Caki2 (cell line): ENCODE measurements around the gene TEPSIN. TPM values are rescaled to one million over a fixed set of nuclear protein-coding genes. Genes with fewer than 3 reads are reported as not detected.

Experiments
- DNase-seq: peaks from one replicate; pipeline ENCODE4 v3.0.0-alpha.2; 2015; ENCODE audit warnings: low read depth
- in situ Hi-C: cut with HindIII; loops from 2 replicates; pipeline ENCODE4 v1.10.0; 2016; ENCODE audit warnings: low sequenced_read_pairs, low pct_unique_long_range_greater_than_20kb, mixed read lengths
- total RNA-seq: library from RNA; depleted of rRNA; stranded (reverse); fragments of >200 nt; shearing (Covaris generic); gene quantifications from 2 replicates; pipeline ENCODE4 v1.2.3, GENCODE V29; 2014; ENCODE audit warnings: low replicate concordance; rRNA removed

Gene TEPSIN
- 6.8 and 7.2 TPM in 2 replicates for total RNA-seq

DNA sequence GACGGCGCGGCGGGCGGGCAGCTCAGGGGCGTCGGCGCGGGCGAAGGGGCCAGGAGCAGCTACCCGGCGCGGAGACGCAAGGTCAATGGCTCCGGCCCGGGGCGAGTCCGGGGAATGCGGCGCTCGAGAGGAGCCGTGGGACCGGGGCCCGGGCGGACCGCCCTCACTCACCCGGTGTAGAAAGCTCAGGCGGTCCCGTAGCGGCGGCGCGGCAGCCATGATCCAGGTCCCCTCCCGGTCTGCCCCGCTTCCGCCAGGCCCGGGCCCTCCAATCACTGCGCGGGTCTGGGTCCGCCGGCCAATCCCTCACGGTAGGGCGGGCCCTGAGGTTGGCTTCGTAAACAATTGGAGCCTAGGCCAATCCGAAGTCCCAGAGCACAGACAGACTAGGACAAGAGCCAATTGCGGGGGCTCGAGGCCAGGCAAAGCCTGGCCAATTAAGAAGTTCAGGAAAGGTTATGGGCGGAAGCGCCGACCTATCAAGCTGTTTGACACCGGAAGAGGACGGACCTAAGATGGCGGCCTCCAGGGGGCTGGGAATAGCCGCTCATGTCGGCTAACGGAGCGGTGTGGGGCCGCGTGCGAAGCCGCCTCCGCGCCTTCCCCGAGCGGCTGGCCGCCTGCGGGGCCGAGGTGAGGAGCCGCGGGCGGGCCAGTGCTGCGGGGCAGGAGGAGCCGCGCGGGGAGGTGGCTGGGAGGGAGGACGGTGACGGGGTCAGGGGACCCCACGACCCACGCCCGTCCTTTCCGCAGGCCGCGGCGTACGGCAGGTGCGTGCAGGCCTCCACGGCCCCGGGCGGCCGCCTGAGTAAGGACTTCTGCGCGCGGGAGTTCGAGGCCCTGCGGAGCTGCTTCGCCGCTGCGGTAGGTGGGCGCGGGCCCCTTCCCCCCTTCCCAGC lies at the start of gene TEPSIN, which contains the start of gene NDUFAF8:
TSS of gene TEPSIN (minus strand) at position 241 of the 899 bp plus-strand sequence. CDS start at position 219, 22 bp downstream.
TSS of gene NDUFAF8 (plus strand) at position 504 of the 899 bp plus-strand sequence. CDS start at position 550, 46 bp downstream.
- in situ Hi-C loops, result no loop called here
- peak; percentile 98 for DNase-seq

GRCh38 chr17:81287741-81288430 lies 49.0 kb upstream of the TEPSIN start:
- in situ Hi-C loops, result no loop called here
- DNase-seq, result no peak

DNA sequence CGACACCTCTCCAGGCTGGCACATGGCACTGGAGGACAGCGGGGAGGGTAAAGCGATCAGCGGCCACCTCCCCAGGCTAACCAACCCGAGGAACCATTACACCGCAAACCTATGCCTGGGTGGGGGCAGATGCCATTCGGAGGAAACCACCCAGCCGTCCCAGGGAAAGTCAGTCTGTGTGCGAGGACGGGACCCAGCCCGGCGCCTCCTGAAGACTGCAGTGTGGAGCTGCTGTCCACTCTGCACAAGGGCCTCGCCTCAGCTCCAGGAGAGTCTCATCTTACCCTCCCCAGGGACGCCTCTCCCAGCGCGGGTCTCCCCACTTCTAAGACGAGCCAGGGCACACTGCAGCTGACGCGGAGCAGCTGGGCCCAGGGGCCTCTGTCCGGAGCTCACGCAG lies 48.3 kb upstream of the TEPSIN start:
- no peak for DNase-seq
- in situ Hi-C loops, result no loop called here

- DNase-seq, result no peak
- in situ Hi-C loops, result no loop called here
Observed at GRCh38 chr17:81286491-81287145, 47.8 kb upstream of the TEPSIN start.

DNA sequence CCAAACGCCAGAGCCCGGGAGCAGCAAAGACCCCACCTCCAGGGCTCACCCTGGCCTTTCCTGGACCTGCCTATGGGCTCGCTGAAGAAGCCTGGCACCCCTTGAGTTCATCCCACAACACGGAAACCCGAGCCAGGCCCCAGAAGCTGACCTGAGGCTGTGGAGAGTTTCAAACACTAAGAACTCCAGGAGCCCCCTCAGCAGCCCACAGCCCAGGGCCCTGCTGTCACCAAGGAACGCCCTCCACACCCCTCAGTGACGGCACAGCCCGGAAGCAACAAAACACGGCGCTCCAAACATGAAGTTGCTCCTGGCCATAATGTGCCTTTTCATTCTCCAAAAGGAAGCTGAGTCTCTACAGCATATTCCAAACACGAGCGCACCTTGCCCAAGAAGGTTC lies 47.0 kb upstream of the TEPSIN start:
- DNase-seq, result no peak
- in situ Hi-C loops, result no loop called here

DNA sequence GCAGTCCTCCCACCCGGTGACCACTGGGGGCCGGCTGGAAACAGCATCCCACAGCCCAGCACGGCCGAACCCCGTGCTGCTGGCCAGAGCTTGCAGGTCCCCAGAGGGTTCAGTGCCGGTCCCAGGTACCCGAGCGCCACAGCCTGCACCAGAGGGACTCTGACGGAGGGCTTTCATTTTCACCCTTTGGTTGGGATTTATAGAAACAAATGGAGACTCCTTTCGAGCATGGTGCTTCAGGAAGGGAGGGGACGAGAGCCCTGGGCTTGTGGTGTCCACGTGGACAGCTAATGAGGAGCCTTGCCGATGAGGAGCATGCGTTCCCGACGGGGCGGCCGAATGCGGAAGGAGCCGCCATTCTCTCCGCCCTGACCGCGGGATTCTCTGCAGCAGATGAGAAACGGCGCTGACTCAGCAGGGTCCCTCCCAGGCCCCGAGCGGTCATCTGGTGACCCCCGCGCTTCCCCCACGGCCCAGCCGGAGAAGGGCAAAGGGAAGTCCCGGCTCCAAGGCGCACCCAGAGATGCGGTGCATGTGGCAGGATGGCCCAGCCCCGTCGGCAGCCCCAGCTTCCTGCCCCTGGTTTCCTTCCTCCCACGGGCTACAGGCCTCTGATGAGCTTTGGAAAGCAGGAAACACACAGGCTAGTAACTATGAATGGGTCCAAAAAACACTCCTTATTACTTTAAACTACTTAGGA lies 46.5 kb upstream of the TEPSIN start:
- DNase-seq, result no peak
- in situ Hi-C loops, result no loop called here

GRCh38 chr17:81282876-81283275 lies 44.0 kb upstream of the TEPSIN start:
- in situ Hi-C loops, result no loop called here
- no peak for DNase-seq

DNA sequence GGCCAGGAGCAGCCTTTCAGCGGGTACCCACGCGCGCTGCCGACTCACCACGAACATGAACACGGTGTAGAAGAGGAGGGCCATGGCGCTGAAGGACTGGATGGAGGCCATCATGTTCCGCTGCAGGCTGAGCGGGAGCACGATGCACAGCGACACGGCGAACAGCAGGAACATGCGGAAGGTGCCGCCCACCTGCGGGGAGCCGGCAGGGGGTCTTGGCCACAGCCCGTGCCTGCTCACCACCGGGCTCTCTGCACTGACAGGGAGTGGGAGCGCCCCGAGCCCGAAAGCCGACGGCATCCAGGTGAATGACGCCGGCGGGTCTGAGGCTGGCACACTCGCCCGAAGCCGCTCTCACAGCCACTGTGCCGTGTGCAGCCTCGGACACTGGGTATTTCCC lies 43.3 kb upstream of the TEPSIN start:
- DNase-seq, result no peak
- in situ Hi-C loops, result no loop called here

DNA sequence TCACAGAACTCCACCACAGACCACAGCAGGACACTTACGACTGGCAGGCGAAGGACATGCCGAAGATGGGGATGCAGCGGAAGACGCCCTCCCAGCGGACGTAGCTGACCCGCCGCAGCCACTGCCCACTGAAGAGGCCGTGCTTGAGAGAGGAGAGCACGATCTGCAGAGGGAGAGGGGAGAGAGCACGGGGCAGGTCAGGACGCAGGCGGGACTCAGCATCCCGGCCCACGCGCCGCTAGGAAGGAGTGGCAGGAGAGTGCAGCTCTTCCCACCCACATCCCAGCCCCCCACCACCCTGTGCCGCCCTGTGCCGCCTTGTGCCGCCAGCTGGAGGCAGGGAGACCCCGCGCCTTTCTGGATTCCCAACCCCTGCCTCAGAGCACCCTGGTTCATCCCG lies 41.7 kb upstream of the TEPSIN start:
- in situ Hi-C loops, result no loop called here

GRCh38 chr17:81279278-81280275 lies 40.7 kb upstream of the TEPSIN start:
- in situ Hi-C loops, result no loop called here
- no peak for DNase-seq

More for the DNA sequence above, 41.7 kb upstream of the TEPSIN start:
- no peak for DNase-seq

- in situ Hi-C loops, result no loop called here
- no peak for DNase-seq
Observed at GRCh38 chr17:81278831-81279230, 40.0 kb upstream of the TEPSIN start.

DNA sequence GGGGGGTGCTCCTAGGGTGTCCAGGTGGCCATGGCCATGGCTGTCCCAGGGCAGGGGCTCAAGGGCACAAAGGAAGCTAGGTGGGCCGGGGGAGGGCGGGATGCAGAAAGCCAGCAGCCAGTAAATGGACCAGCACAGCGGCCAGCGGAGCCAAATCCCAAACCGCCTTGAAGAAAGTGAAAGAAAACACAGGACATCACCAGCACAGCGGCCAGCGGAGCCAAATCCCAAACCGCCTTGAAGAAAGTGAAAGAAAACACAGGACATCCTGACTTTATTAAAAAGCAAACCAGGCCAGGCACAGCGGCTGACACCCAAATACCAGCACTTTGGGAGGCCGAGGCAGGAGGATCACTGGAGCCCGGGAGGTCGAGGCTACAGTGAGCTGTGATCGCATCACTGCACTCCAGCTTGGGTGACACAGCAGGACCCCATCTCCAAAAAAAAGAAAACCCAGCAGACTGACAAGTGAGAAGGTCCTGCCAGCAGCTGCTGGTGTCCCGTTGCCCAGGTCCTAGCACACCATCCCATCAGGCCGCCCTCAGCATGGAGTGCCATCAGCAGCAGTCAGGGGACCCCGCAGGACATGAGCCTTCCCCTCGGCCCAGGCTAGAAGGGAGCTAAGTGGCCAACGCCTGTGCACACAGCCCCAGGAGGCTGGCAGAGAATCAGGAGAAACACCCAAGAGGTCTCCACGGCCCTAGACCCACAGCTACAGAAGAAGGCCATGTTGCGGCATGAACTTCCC lies 39.3 kb upstream of the TEPSIN start:
- in situ Hi-C loops, result no loop called here
- DNase-seq, result no peak

DNA sequence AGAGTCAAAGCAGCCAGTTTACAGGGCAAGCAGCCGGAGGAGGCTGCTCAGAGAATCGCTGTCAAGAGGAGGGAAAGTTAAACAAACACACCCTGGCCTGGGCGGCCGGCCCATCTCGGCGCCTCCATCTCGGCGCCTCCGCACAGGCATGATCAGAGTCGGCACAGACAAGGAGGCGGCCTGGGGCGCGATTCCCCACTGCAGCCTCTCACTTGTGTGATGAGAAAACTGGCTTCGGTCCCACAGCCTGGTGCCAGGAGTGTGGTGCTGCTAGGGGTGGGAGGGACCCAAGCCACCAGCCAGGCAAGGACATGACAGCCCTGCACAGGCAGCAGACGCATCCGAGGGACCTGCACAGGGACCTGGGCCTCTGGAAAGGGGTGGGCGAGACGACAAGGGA lies 38.6 kb upstream of the TEPSIN start:
- in situ Hi-C loops, result no loop called here
- DNase-seq, result no peak

DNA sequence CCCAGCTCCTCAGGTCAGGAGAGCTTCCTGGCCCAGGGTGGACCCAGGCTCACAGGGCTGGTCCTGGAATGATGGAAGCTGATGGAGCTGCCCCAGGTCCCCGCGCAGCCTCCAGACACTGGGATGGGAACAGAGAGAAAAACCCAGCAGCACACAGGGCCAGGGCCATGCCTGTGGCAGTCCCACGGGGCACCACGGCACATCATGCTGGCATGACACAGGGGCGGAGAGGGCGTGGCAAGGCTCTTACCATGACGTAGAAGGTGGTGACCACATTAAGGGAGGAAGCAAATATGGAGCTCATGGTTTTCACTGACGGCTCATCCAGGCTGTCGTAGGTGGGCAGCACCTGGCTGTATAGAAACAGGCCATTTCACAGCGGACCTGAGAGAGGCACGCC lies 37.9 kb upstream of the TEPSIN start:
- no peak for DNase-seq
- in situ Hi-C loops, result no loop called here

GRCh38 chr17:81274471-81274855 lies 35.6 kb upstream of the TEPSIN start:
- in situ Hi-C loops, result no loop called here
- no peak for DNase-seq

DNA sequence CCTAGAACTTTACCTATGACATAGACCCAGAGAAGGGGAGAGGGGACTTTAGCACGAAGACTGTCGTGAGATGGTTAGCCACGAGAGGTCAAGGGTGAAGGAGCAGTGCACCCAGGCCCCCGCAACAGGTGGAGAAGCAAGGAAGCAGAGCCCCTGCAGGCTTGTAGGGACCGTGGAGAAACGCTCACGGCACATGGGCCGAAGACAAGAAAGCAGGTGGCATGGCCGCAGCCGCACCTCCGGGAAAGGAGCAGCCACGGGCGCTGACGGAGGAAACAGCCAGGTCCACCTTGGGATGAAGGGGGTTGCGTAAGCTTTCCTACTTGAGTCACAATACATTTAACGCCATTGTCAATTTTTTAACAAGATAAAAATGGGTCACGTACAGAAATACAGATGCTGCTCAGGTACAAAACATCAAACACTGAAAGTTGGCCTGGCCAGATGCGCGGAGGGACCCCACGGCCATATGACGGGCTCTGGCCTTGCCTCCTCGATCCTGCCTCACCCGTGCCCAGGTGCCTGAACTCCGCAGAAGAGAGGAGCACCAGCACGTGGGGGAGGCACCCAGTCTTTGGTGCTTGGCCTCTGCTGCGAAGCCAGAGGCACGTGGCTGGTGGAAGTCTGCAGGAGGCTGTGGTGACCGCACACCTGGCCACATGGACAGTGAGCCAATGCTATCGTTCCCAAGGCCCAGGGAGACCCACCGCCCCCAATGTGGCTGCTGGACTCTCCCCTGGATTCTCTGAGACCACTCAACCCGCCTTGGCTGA lies 35.0 kb upstream of the TEPSIN start:
- in situ Hi-C loops, result no loop called here
- no peak for DNase-seq
